OCI-LY7 (cell line): ENCODE data around the gene SAYSD1. TPM values are rescaled to one million over a fixed set of nuclear protein-coding genes. Genes with fewer than 3 reads are reported as not detected.
"Not testable (repeated sequence)": the region's sequence is repeated elsewhere in the genome, so short reads cannot be mapped to it uniquely, and the experiment has no call there.

Experiments used
- BruUV-seq: library from RNA; stranded (reverse); fragments of 400-500 nt; replicated peaks from 2 replicates; lab custom pipeline; 2021; lab: Mats Ljungman, UMichigan
- CTCF ChIA-PET: fragments of 300-600 bp; sonication (Branson Sonifier 250); formaldehyde crosslinking; loops from one replicate; lab custom pipeline; 2022; ENCODE audit warnings: antibody characterized with exemption; ENCODE audit not compliant: unreplicated experiment; lab: Charles Lee
- POLR2A ChIA-PET: fragments of 300-600 bp; sonication (Branson Sonifier 250); formaldehyde crosslinking; loops from one replicate; lab custom pipeline; 2022; ENCODE audit warnings: antibody characterized with exemption; lab: Charles Lee
- DNase-seq: peaks from one replicate; pipeline ENCODE4 v3.0.0-alpha.2; 2015; ENCODE audit warnings: low spot score
- H2AFZ ChIP-seq: fragments of 200-600 bp; sonication (generic), shearing (Covaris generic); 2 replicates; pipeline ENCODE4 v1.6.1; 2014; ENCODE audit warnings: mild to moderate bottlenecking, antibody characterized with exemption, low read length, moderate library complexity
- H3K27ac ChIP-seq: fragments of 200-600 bp; sonication (generic); 2 replicates; pipeline ENCODE4 v1.5.1; 2014; ENCODE audit warnings: mixed run types, low read depth, mild to moderate bottlenecking, moderate library complexity, low read length, inconsistent platforms; ENCODE audit not compliant: poor library complexity, severe bottlenecking
- H3K36me3 ChIP-seq: fragments of 200-600 bp; sonication (generic); 2 replicates; pipeline ENCODE4 v1.6.1; 2014; ENCODE audit warnings: mild to moderate bottlenecking, antibody characterized with exemption, low read length, moderate library complexity, mixed read lengths; ENCODE audit not compliant: insufficient read depth
- H3K4me1 ChIP-seq: fragments of 200-600 bp; sonication (generic); 2 replicates; pipeline ENCODE4 v1.5.1; 2014; ENCODE audit warnings: mild to moderate bottlenecking, low read length; ENCODE audit not compliant: insufficient read depth, poor library complexity, severe bottlenecking
- H3K4me2 ChIP-seq: fragments of 200-600 bp; sonication (generic); 2 replicates; pipeline ENCODE4 v1.6.1; 2014; ENCODE audit warnings: mild to moderate bottlenecking, low read length
- H3K4me3 ChIP-seq: fragments of 200-600 bp; sonication (generic); 2 replicates; pipeline ENCODE4 v1.5.1; 2014; ENCODE audit warnings: mild to moderate bottlenecking, low read depth, low read length; ENCODE audit not compliant: poor library complexity, severe bottlenecking
- H3K79me2 ChIP-seq: fragments of 200-600 bp; sonication (generic); 2 replicates; pipeline ENCODE4 v1.6.1; 2016; ENCODE audit warnings: low read depth, mild to moderate bottlenecking, low read length, moderate library complexity, mixed read lengths; ENCODE audit not compliant: insufficient read depth
- H3K9me2 ChIP-seq: fragments of 200-600 bp; sonication (generic); 2 replicates; pipeline ENCODE4 v1.6.1; 2016; ENCODE audit warnings: mild to moderate bottlenecking, low read length, mixed read lengths; ENCODE audit not compliant: insufficient read depth
- H3K9me3 ChIP-seq: fragments of 200-600 bp; sonication (generic); 2 replicates; pipeline ENCODE4 v1.6.1; 2014; ENCODE audit warnings: mild to moderate bottlenecking, mixed run types, low read length, mixed read lengths
- H4K20me1 ChIP-seq: fragments of 200-600 bp; sonication (generic); 2 replicates; pipeline ENCODE4 v1.6.1; 2014; ENCODE audit warnings: mild to moderate bottlenecking, antibody characterized with exemption, low read length, moderate library complexity, mixed read lengths; ENCODE audit not compliant: insufficient read depth
- EZH2phosphoT487 ChIP-seq: fragments of 200-600 bp; sonication (generic); IDR thresholded peaks from 2 replicates; pipeline ENCODE4 v1.6.1; 2018; ENCODE audit warnings: low read depth, borderline replicate concordance, mild to moderate bottlenecking, mixed run types, antibody characterized with exemption, low read length, moderate library complexity, mixed read lengths
- intact Hi-C: fragments of 100-400 bp; cut with micrococcal nuclease; formaldehyde crosslinking; loops from one replicate; pipeline ENCODE4 v1.10.0; 2022; ENCODE audit not compliant: unreplicated experiment
- total RNA-seq, 2 experiments: library from RNA; depleted of rRNA in 1 of 2; stranded (reverse); fragments of >200 nt in 1 of 2; shearing (Covaris generic) in 1 of 2; gene quantifications; 2 replicates each; pipeline ENCODE4 v1.2.3, GENCODE V29; 2014 to 2022
- TF ChIP-seq, protein P1 (sequence below): fragments of 200-600 bp; sonication (generic); conservative IDR thresholded peaks from 2 replicates; pipeline ENCODE4 v1.5.1; 2014; ENCODE audit warnings: mild to moderate bottlenecking, antibody characterized with exemption, low read length, moderate library complexity, mixed read lengths

Gene SAYSD1
- total RNA-seq, 2 experiments from 2014 or later, result 10.7 to 14.1 TPM

DNA sequence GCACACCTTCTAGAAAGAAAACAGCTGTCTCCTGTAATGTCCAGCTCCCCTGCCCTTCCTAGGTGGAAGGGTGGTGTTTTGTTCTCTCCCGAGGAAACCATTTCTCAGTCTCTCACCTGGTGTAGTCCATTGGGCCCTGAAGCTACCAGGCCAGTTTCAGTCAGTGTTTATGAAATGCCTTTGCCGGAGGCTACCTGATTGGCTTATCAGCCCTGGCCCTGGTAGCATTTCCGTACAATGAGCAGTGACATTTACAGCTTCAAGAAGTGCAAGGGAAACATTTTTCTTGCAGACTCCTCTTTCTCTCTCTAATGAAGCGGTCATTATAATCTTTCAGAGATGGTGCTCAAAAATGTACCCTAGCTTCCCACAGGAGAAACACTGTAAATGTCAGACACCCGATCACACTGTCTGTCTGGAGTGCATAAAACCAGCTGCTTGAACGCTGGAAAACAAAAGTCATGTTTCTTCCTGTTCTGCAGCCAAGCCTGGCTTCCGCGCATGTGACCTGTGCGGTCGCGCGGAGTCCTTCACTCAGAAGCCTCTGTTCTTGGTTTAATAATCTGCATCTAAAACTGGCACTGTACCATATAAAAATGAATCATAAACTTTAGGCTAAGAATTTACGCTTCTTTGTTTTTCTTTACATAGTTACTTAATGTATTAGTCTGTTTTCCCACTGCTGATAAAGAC is 28.4 kb upstream of the SAYSD1 start:
- TF ChIP-seq, protein P1, sequence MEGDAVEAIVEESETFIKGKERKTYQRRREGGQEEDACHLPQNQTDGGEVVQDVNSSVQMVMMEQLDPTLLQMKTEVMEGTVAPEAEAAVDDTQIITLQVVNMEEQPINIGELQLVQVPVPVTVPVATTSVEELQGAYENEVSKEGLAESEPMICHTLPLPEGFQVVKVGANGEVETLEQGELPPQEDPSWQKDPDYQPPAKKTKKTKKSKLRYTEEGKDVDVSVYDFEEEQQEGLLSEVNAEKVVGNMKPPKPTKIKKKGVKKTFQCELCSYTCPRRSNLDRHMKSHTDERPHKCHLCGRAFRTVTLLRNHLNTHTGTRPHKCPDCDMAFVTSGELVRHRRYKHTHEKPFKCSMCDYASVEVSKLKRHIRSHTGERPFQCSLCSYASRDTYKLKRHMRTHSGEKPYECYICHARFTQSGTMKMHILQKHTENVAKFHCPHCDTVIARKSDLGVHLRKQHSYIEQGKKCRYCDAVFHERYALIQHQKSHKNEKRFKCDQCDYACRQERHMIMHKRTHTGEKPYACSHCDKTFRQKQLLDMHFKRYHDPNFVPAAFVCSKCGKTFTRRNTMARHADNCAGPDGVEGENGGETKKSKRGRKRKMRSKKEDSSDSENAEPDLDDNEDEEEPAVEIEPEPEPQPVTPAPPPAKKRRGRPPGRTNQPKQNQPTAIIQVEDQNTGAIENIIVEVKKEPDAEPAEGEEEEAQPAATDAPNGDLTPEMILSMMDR, result no peak
- TF ChIP-seq EZH2phosphoT487, result no peak
- POLR2A ChIA-PET, result no interaction called here
- Histone ChIP-seq H4K20me1 (no peaks in the 10 kb centered on the region), H3K79me2 (no peaks in the 10 kb centered on the region), H3K9me3 (no peaks in the 10 kb centered on the region), H3K4me2 (no peak overlapping the region), H3K4me1 (no peaks in the 10 kb centered on the region), H3K36me3 (no peaks in the 10 kb centered on the region), H2AFZ (no peak overlapping the region), H3K27ac (no peak overlapping the region), H3K4me3 (no peak overlapping the region), H3K9me2 (no peaks in the 10 kb centered on the region)
- BruUV-seq, result no TSS peak
- intact Hi-C loops, result no loop called here
- no peak for DNase-seq
- CTCF ChIA-PET, result no interaction called here

- BruUV-seq, result no TSS peak
- Histone ChIP-seq H4K20me1 (no peaks in the 10 kb centered on the region), H3K9me2 (no peaks in the 10 kb centered on the region), H3K27ac (no peak overlapping the region), H3K4me3 (no peak overlapping the region), H3K36me3 (no peaks in the 10 kb centered on the region), H2AFZ (no peak overlapping the region), H3K79me2 (no peaks in the 10 kb centered on the region), H3K4me2 (no peak overlapping the region), H3K9me3 (no peaks in the 10 kb centered on the region), H3K4me1 (no peaks in the 10 kb centered on the region)
- no peak for DNase-seq
- ChIA-PET CTCF (no interaction called here), POLR2A (no interaction called here)
- intact Hi-C loops, result no loop called here
- TF ChIP-seq EZH2phosphoT487, result no peak
- TF ChIP-seq, protein P1, result no peak
Measured at GRCh38 chr6:39140556-39141167, 25.7 kb upstream of the SAYSD1 start.

GRCh38 chr6:39137245-39137644 is 22.3 kb upstream of the SAYSD1 start:
- Histone ChIP-seq H3K4me1 (no peaks in the 10 kb centered on the region), H4K20me1 (no peaks in the 10 kb centered on the region), H3K9me3 (no peaks in the 10 kb centered on the region), H3K36me3 (no peaks in the 10 kb centered on the region), H3K79me2 (no peaks in the 10 kb centered on the region), H3K9me2 (no peaks in the 10 kb centered on the region), H2AFZ (no peak overlapping the region), H3K4me2 (no peak overlapping the region), H3K4me3 (no peak overlapping the region), H3K27ac (no peak overlapping the region)
- DNase-seq, result peak; percentile 51
- intact Hi-C loops, result no loop called here
- POLR2A ChIA-PET, result no interaction called here
- TF ChIP-seq, protein P1, result no peak
- no peak for TF ChIP-seq EZH2phosphoT487
- CTCF ChIA-PET, result no interaction called here
- no TSS peak for BruUV-seq

DNA sequence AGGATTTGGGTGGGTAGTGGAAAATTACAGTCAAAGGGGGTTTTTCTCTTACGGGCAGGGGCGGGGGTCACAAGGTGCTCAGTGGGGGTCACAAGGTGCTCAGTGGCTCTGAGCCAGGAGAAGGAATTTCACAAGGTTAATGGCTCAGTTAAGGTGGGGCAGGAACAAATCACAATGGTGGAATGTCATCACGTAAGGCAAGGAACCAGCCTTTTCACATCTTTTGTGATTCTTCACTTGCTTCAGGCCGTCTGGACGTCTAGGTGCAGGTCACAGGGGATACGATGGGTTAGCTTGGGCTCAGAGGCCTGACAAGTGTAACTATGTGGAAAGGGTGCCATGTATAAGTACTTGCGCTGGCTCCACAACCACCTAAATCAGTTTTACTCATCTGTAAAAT is 21.2 kb upstream of the SAYSD1 start:
- H2AFZ ChIP-seq, H3K27ac ChIP-seq, H3K4me1 ChIP-seq, intact Hi-C loops, H3K79me2 ChIP-seq, H3K36me3 ChIP-seq, DNase-seq, H3K4me3 ChIP-seq, POLR2A ChIA-PET, CTCF ChIA-PET, H3K9me2 ChIP-seq, BruUV-seq, H4K20me1 ChIP-seq, H3K4me2 ChIP-seq, H3K9me3 ChIP-seq: not testable (repeated sequence)
